SU-DHL-6 (cell line): ENCODE results near the gene EDA.

Experiments
- CTCF ChIP-seq: fragments of 200-600 bp; sonication (generic); IDR thresholded peaks from one replicate; pipeline ENCODE4 v1.5.1; 2017; ENCODE audit warnings: antibody characterized with exemption, mild to moderate bottlenecking, low read length, moderate library complexity; ENCODE audit not compliant: insufficient read depth, poor library complexity, severe bottlenecking
- EZH2phosphoT487 ChIP-seq: fragments of 200-600 bp; sonication (generic), shearing (Covaris generic); conservative IDR thresholded peaks from 2 replicates; pipeline ENCODE4 v1.6.1; 2018; ENCODE audit warnings: mild to moderate bottlenecking, antibody characterized with exemption, low read length, moderate library complexity, mixed read lengths

- TF ChIP-seq EZH2phosphoT487 (no peak), CTCF (no peak)
Observed at GRCh38 chrX:69996113-69996468, 380.2 kb downstream of the EDA start.
